Medulla oblongata (tissue), 1 donor: Measurements from ENCODE around the gene DLST.

Source experiments
- DNase-seq: peaks from one replicate; pipeline ENCODE4 v3.0.0-alpha.2; 2015; ENCODE audit errors: extremely low spot score

Gene DLST

DNA sequence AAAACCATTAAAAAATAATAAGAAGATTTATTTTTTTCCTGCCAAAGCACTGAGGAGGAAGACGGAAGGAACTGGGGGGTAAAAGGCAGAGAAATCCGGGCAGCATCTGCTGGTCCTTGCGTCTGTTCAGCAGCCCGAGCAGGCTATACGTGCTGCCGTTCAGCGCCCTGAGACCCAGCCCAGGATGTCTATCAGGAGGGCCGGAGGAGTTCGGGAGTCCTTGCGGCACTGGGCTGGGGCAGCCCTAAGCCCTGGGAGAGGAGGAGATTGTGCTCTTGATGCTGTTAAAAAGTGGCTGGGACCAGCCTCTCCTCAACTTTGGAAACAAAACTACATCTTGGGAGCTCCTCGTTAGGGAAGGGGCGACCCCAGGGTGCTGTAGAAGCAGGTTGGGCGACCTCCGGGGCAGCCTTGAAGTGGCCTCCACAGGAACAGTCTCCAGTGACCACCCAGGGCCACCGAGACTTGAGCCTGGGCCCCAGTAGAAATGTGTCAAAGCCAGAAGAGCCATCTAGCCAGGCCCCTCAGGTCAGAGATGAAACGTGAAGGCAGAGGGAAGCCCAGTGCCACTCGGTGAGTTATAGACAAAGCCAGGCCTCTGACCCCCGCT, 59.3 kb downstream of the DLST start:
- no peak for DNase-seq

GRCh38 chr14:74941676-74942097, 60.0 kb downstream of the DLST start:
- DNase-seq, result peak; percentile 89

DNA sequence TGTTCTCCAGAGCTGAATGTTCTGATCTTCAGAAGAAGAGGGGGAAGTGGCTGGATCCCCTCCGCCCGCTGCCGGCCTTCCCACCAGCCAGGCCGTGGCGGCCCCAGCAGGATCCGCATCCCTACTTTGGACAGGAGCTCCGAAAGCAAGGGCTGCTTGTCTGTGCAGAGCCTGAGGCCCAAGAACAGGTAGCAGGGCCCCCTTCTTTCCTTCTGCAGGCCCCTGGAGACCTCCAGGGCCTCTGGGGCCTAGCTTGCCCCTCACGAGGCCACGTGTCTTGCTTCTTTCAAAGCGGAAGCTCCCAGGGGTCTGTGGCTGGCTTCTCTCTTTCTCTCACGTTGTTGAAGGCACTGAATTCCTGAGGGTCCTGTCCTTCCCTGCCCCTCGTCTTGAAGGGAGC, 60.5 kb downstream of the DLST start:
- no peak for DNase-seq

- DNase-seq, result no peak
Observed at GRCh38 chr14:74942608-74943007, 60.9 kb downstream of the DLST start.

- no peak for DNase-seq
Observed at GRCh38 chr14:74945261-74945851, 63.6 kb downstream of the DLST start.

DNA sequence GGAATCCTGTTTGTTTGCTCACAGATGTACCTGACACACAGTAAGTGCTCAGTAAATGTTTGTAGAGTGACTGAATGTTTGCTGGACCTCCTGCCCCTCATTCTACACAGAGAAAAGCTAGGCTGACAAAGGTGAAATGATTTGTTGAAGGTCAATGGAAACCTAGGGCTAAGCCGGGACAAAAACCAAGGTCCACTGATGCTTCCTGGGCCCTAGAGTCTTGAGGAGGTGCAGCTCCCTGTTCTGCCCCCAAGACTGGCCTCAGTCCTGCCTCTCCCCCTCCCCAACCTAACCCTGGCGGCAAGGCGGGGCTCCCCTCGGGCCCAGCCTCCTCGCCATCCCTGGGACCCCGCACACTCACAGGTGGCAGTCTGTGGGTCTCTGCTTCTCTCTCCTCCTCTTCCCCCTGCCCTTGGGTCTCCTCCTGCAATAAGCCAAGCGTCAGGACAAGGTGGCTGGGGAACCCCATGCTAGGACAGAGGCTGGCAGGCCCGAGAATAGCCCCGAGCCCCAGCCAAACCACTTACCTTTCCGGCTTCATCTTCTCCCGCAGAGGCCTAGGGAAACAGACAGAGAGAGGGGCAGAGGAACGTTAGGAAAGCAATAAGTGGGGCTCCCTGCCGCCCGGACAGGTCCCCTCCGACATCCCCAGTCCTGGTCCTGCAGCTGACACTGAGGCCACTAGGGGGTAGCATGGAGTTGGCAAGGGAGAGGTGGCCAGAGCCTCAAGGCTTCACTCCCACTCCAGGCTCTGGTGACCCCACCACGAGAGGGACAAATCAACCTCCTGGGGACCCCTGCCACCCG, 64.3 kb downstream of the DLST start:
- peak; percentile 93 for DNase-seq

DNA sequence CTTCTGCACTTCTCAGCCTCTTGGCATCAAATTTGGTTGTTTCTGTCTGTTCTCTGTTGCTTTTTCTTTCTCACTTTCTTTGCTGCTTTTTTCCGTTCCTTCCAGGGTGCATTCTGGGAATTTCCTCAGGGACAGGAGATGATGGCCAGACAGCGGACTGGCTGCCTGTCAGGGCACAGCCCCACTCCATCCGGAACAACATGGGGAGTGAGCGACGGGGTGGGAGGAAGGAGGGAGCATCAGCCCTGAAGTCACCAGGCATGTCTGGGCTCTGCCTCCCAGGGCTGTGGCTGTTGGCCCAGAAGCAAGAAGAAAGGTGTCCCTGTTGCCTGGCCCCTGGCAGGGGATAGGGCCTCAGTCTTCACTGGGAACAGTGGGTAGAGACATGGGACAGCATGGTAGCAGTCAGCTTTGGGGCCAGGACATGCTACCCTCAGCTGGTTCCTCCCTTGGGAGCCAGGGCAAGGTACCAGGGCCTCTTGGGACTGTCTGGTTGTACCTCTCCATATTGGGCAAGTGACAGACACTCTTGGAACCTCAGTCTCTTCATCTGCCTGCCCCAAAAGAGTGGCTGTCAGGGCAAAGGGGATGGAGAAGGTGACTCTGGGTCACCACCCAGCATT, 65.1 kb downstream of the DLST start:
- peak; percentile 38 for DNase-seq

GRCh38 chr14:74947353-74948227, 65.9 kb downstream of the DLST start:
- DNase-seq, result no peak

DNA sequence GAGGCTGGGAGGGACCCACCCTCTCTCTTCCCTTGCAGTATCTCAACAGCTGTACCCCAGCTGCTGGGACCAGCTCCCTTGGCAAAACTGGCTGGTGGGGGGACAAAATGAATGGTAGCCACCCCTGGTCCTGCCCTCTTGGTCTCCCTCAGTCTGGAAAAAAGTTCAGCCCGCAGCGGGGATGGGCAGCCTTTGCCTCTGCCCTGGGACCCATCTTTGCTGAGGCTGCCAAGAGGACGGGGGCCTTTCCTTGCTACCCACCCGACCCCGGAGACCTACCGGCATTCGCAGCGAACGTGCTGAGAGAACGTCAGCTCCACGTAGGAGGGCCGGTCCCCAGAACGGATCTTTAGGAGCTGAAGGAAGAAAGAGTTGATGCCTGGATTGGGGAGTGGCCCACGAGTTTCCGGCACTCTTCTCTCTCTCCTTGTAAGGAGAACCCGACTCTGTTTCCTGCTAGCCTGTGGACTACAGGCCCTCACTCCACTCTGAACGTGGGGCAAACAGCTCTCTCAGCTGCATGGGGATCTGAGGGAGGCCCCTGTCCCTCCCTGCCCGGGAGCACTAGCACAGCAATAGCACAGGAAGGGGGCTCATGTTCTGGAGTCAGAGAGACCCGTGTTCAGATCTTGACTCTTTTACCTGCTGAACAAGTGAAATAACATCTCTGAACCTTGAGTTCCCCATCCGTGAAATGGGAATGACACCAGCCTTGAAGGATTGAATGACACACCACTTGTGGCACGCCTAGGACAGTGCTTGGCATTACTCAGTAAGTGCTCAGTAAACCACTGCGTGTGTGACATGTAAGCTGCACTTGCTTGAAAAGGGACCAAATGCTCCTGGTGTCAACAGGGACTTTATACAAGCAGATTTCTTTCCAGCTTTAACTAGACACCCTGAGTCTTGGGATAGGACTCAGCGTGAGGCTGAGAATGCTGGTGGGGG, 66.8 kb downstream of the DLST start:
- DNase-seq, result no peak

- no peak for DNase-seq
Observed at GRCh38 chr14:74949191-74949601, 67.5 kb downstream of the DLST start.

DNA sequence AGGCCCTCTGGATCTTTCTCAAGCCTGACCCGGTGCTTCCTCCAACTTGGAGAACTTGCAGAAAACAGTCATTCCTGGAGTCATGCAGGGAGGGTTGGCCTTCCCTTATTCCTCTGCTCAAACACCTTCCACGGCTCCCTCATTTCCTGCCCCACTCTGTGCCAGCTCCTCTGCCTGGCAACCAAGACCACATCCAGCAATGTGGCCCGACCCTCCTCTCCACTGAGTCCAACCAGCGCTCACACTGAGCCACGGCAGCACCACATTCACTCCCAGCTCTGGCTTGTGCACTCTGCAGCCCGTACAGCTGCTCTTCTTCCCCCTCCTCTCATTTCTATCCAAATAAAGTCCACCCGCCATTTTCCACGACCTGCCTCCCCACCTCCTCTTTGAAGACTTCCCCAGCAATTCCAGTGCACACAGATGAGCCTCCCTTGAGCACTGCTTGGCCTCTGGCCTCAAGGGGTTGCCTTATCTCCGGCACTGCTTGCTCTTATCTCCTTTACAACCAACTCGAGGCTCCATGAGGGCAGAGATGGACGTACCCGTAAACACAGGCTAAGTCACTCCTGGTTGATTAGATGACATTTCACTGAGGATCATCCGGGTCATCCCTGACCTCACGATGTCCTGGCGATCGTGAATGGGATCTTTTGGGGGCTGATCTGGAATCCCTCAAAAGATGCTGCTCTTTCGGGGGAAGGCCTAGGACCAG, 68.3 kb downstream of the DLST start:
- no peak for DNase-seq

GRCh38 chr14:74950795-74951442, 69.2 kb downstream of the DLST start:
- no peak for DNase-seq

DNA sequence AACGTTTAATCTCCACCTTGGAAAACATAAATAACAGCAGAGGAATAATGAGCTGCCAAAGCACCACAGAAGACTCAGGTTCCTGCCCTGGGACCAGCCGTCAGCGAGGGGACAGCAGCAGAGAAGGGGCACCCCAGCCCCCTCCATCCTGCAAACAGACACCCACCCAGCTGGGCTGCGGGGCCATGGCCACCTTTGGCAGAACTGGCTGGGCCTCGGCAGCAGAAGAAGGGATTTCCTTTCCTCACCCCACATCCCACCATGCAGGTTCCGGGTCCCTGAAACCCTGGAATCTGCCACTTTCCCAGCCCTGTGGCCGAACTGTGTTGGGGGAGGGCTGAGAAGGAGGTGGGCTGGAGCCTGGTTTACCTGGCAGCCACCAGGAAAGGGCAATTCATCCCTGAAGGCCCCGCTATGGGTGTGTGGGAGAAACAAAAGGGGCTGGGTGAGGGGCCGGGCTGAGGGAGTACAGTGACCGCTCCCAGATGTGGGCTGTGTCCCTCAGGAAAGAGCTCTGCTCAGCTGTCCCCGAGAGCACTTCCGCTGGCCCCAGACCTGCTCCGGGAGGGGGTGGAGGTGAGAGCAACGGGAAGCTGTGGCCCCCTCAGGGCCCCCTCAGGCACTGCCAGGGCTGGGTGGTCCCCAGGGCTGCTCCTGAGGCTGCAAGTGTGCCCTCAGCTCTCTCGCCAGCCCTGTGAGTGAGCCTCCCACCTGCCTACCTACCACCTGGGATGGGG, 69.9 kb downstream of the DLST start:
- no peak for DNase-seq

- DNase-seq, result no peak
Observed at GRCh38 chr14:74952180-74952665, 70.5 kb downstream of the DLST start.

DNA sequence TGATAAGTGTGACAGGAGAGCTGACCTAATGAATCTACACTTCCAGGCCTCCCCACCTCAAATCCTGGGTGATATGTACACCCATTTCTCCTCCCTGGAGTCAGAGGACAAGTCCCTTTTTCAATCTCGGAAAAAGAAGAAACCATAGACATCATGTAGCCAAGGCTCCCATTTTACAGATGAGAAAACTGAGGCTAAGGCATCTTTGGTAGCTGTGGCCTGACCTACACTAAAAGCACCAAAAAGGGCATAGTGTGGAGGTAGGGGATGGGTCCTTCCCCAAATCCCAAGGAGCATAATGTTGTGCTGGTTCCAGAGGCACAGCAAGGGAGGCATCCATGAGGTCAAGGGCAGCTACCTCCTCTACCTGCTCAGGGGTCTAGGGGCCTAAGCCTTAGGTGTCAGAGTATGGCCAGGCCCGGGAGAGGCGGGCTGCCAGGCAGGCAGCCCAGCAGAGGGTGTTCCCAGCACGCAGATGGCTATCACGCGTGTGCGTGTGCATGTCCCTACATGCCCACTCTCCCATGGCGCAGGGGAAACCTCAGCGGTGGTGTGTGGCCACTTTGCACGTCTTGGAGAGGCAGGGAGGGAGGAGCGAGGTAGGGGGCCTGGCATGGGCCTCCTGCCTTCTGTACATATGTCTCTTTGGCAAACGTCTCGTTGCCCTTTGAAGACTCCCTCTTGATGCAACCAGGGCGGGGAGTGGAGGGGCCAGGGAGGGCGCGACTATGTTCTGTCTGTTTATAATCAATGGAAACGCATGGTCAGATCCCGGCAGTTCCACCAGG, 71.2 kb downstream of the DLST start:
- DNase-seq, result no peak
